MM.1S (cell line): Measurements from ENCODE around the gene CATSPERD.
"Not testable (repeated sequence)": the region's sequence is repeated elsewhere in the genome, so short reads cannot be mapped to it uniquely, and the experiment has no call there.

ENCODE experiments used
- CTCF ChIP-seq: fragments of 300-600 bp; sonication (generic); IDR thresholded peaks from 2 replicates; pipeline ENCODE4 v1.5.1; 2016; ENCODE audit warnings: antibody characterized with exemption, low read length, mixed read lengths
- EZH2 ChIP-seq: fragments of 300-600 bp; sonication (generic); optimal IDR thresholded peaks from 2 replicates; pipeline ENCODE3; 2017; ENCODE audit warnings: low read depth, mild to moderate bottlenecking, antibody characterized with exemption, low read length, mixed read lengths
- EZH2phosphoT487 ChIP-seq: fragments of 300-600 bp; sonication (generic); IDR thresholded peaks from 2 replicates; pipeline ENCODE4 v1.6.1; 2018; ENCODE audit warnings: antibody characterized with exemption, low read length

GRCh38 chr19:5702053-5702410 is 18.4 kb upstream of the CATSPERD start:
- not testable (repeated sequence) for TF ChIP-seq EZH2phosphoT487, CTCF, EZH2
